DND-41 (cell line): ENCODE data around the gene AKAP6.

Experiments
- ATAC-seq: fragments of 200-7000 bp; cut with Tn5 transposase; 3 replicates; pipeline ENCODE4 v1.9.1; 2021; ENCODE audit warnings: low read depth; ENCODE audit not compliant: insufficient read depth
- DNase-seq: peaks from one replicate; pipeline ENCODE4 v3.0.0-alpha.2; 2020
- H2AFZ ChIP-seq: 2 replicates; pipeline ENCODE4 v1.6.0; 2012; ENCODE audit warnings: low read depth, low read length
- H3K27ac ChIP-seq: 2 replicates; pipeline ENCODE4 v1.5.1; 2012; ENCODE audit warnings: low read length, inconsistent platforms
- H3K27me3 ChIP-seq: fragments of 200-600 bp; sonication (generic); 2 replicates; pipeline ENCODE4 v1.6.0; 2012; ENCODE audit warnings: low read length, mild to moderate bottlenecking, inconsistent platforms; ENCODE audit not compliant: insufficient read depth, poor library complexity
- H3K36me3 ChIP-seq: 2 replicates; pipeline ENCODE4 v1.5.1; 2012; ENCODE audit warnings: low read length, inconsistent platforms; ENCODE audit not compliant: insufficient read depth
- H3K4me1 ChIP-seq: 2 replicates; pipeline ENCODE4 v1.5.1; 2012; ENCODE audit warnings: mild to moderate bottlenecking, low read length; ENCODE audit not compliant: insufficient read depth
- H3K4me2 ChIP-seq: 2 replicates; pipeline ENCODE4 v1.6.0; 2012; ENCODE audit warnings: mild to moderate bottlenecking, moderate library complexity, low read length, inconsistent platforms; ENCODE audit not compliant: insufficient read depth
- H3K4me3 ChIP-seq, 2 experiments: fragments of 200-600 bp in 1 of 2; shearing (Covaris generic) in 1 of 2; 2 replicates each; pipeline ENCODE4 v1.5.1; 2012 to 2016; ENCODE audit warnings: inconsistent platforms in 2 of 2, low read length in 2 of 2, mild to moderate bottlenecking in 2 of 2, low read depth in 1 of 2, moderate library complexity in 1 of 2
- H3K79me2 ChIP-seq: 2 replicates; pipeline ENCODE4 v1.6.0; 2012; ENCODE audit warnings: low read length, inconsistent platforms; ENCODE audit not compliant: insufficient read depth
- H3K9ac ChIP-seq: 2 replicates; pipeline ENCODE4 v1.6.0; 2012; ENCODE audit warnings: low read depth, mild to moderate bottlenecking, inconsistent platforms, low read length, moderate library complexity
- H3K9me3 ChIP-seq: 2 replicates; pipeline ENCODE4 v1.5.1; 2012; ENCODE audit warnings: low read length, moderate library complexity, mild to moderate bottlenecking, inconsistent platforms; ENCODE audit not compliant: insufficient read depth, severe bottlenecking
- H4K20me1 ChIP-seq: 2 replicates; pipeline ENCODE4 v1.6.0; 2012; ENCODE audit warnings: low read length; ENCODE audit not compliant: insufficient read depth
- CTCF ChIP-seq: IDR thresholded peaks from 2 replicates; pipeline ENCODE4 v1.5.1; 2012; ENCODE audit warnings: borderline replicate concordance, low read length, moderate library complexity, mild to moderate bottlenecking; ENCODE audit not compliant: poor library complexity, severe bottlenecking; ENCODE audit errors: extremely low read depth
- EZH2 ChIP-seq: IDR thresholded peaks from 3 replicates; pipeline ENCODE4 v1.6.1; 2012; ENCODE audit warnings: borderline replicate concordance, low read depth, mild to moderate bottlenecking, moderate library complexity, low read length, inconsistent platforms; ENCODE audit not compliant: severe bottlenecking

Gene AKAP6

GRCh38 chr14:32645551-32645950, 316.5 kb downstream of the AKAP6 start:
- no peaks in the 10 kb centered on the region for H4K20me1 ChIP-seq
- no peak overlapping the region for H2AFZ ChIP-seq
- no peak overlapping the region for H3K4me3 ChIP-seq
- H3K79me2 ChIP-seq, result no peaks in the 10 kb centered on the region
- ATAC-seq (no peak), DNase-seq (no peak)
- no peaks in the 10 kb centered on the region for H3K4me1 ChIP-seq
- no peak for TF ChIP-seq CTCF
- TF ChIP-seq EZH2, result no peak
- H3K9ac ChIP-seq, result no peak overlapping the region
- no peak overlapping the region for H3K4me2 ChIP-seq
- no peaks in the 10 kb centered on the region for H3K9me3 ChIP-seq
- H3K36me3 ChIP-seq, result no peaks in the 10 kb centered on the region
- no peaks in the 10 kb centered on the region for H3K27me3 ChIP-seq
- H3K27ac ChIP-seq, result no peak overlapping the region

GRCh38 chr14:32648434-32648833, 319.3 kb downstream of the AKAP6 start:
- no peaks in the 10 kb centered on the region for H3K4me1 ChIP-seq
- no peak overlapping the region for H3K9ac ChIP-seq
- no peaks in the 10 kb centered on the region for H4K20me1 ChIP-seq
- H3K4me3 ChIP-seq, result no peak overlapping the region
- H3K36me3 ChIP-seq, result no peaks in the 10 kb centered on the region
- ATAC-seq, result no peak
- no peak for TF ChIP-seq CTCF
- no peak for TF ChIP-seq EZH2
- H3K9me3 ChIP-seq, result no peaks in the 10 kb centered on the region
- no peak overlapping the region for H2AFZ ChIP-seq
- H3K27ac ChIP-seq, result no peak overlapping the region
- no peaks in the 10 kb centered on the region for H3K27me3 ChIP-seq
- no peak overlapping the region for H3K4me2 ChIP-seq
- H3K79me2 ChIP-seq, result no peaks in the 10 kb centered on the region
- no peak for DNase-seq

GRCh38 chr14:32650030-32650429, 320.9 kb downstream of the AKAP6 start:
- ATAC-seq (no peak), DNase-seq (no peak)
- Histone ChIP-seq H3K4me2 (no peak overlapping the region), H4K20me1 (no peaks in the 10 kb centered on the region), H3K36me3 (no peaks in the 10 kb centered on the region), H3K4me3 (no peak overlapping the region), H3K27ac (no peak overlapping the region), H3K79me2 (no peaks in the 10 kb centered on the region), H3K9ac (no peak overlapping the region), H3K4me1 (no peaks in the 10 kb centered on the region), H3K9me3 (no peaks in the 10 kb centered on the region), H2AFZ (no peak overlapping the region), H3K27me3 (no peaks in the 10 kb centered on the region)
- TF ChIP-seq CTCF, result no peak
- TF ChIP-seq EZH2, result no peak

GRCh38 chr14:32650665-32651064, 321.6 kb downstream of the AKAP6 start:
- no peak for TF ChIP-seq EZH2
- no peak for TF ChIP-seq CTCF
- ATAC-seq (no peak), DNase-seq (no peak)
- no peaks in the 10 kb centered on the region for H4K20me1 ChIP-seq
- no peak overlapping the region for H3K27ac ChIP-seq
- H3K36me3 ChIP-seq, result no peaks in the 10 kb centered on the region
- H3K79me2 ChIP-seq, result no peaks in the 10 kb centered on the region
- H3K4me3 ChIP-seq, result no peak overlapping the region
- no peak overlapping the region for H2AFZ ChIP-seq
- H3K9me3 ChIP-seq, result no peaks in the 10 kb centered on the region
- no peak overlapping the region for H3K9ac ChIP-seq
- no peaks in the 10 kb centered on the region for H3K27me3 ChIP-seq
- H3K4me2 ChIP-seq, result no peak overlapping the region
- no peaks in the 10 kb centered on the region for H3K4me1 ChIP-seq
